ENCODE data around the gene URB2.

- TF ChIP-seq EZH2 (IDR thresholded peaks at IDR 0.05) (no peak), CTCF (IDR thresholded peaks at IDR 0.05 in 2 of 3, conservative IDR thresholded peaks at IDR 0.05 in 1 of 3; ENCODE audit: borderline replicate concordance in 1 of 3, insufficient read depth in 1 of 3, low read depth in 2 of 3, low read length in 2 of 3) (no peak), ELF1 (IDR thresholded peaks at IDR 0.05; ENCODE audit: borderline replicate concordance, low read depth) (no peak), POLR2A (IDR thresholded peaks at IDR 0.05; ENCODE audit: borderline replicate concordance, extremely low read depth, insufficient read depth, insufficient read length) (no peak), SRF (IDR thresholded peaks at IDR 0.05; ENCODE audit: low read depth) (no peak), ZNF274 (IDR thresholded peaks at IDR 0.05; ENCODE audit: low read depth, low read length) (no peak)
- TF ChIP-seq, protein P1, sequence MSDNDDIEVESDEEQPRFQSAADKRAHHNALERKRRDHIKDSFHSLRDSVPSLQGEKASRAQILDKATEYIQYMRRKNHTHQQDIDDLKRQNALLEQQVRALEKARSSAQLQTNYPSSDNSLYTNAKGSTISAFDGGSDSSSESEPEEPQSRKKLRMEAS (IDR thresholded peaks at IDR 0.05) = no peak
Observed at GRCh38 chr1:229619002-229619401, 7.0 kb upstream of the URB2 start.
